ENCODE measurements around the gene GLRX5.

GRCh38 chr14:95564060-95564459 lies 29.2 kb downstream of the GLRX5 start:
- TF ChIP-seq CTCF (IDR thresholded peaks at IDR 0.05) (no peak), POLR2A (IDR thresholded peaks at IDR 0.05) (no peak)
